HAP-1 (cell line): ENCODE measurements around the gene MRPL55.

Experiments
- DNase-seq, 2 experiments: peaks; one replicate each; pipeline ENCODE4 v3.0.0-alpha.2; 2016 to 2020; ENCODE audit warnings: low spot score in 2 of 2
- H3K27me3 ChIP-seq: fragments of 250-450 bp; sonication (Bioruptor Pico); 2 replicates; pipeline ENCODE4 v1.5.1; 2020; ENCODE audit warnings: low read depth, mild to moderate bottlenecking, moderate library complexity
- H3K36me3 ChIP-seq: fragments of 250-450 bp; sonication (Bioruptor Pico); replicated peaks from 2 replicates; pipeline ENCODE4 v1.5.1; 2020; ENCODE audit warnings: mild to moderate bottlenecking
- H3K4me1 ChIP-seq: fragments of 250-450 bp; sonication (Bioruptor Pico); 2 replicates; pipeline ENCODE4 v1.5.1; 2020; ENCODE audit warnings: mild to moderate bottlenecking
- H3K4me3 ChIP-seq: fragments of 250-450 bp; sonication (Bioruptor Pico); 2 replicates; pipeline ENCODE4 v1.5.1; 2020; ENCODE audit warnings: mild to moderate bottlenecking, moderate library complexity
- H3K9me3 ChIP-seq: fragments of 250-450 bp; sonication (Bioruptor Pico); 2 replicates; pipeline ENCODE4 v1.5.1; 2020; ENCODE audit warnings: mild to moderate bottlenecking, moderate library complexity
- in situ Hi-C: fragments of 300-500 bp; cut with MboI; formaldehyde crosslinking; loops from 3 replicates; pipeline ENCODE4 v1.14.3; 2020; ENCODE audit warnings: low sequenced_read_pairs, inconsistent platforms, mixed read lengths

Gene MRPL55

GRCh38 chr1:228075801-228076271, 33.3 kb downstream of the MRPL55 start:
- in situ Hi-C loops: no loop called here
- DNase-seq: no peak
- no peaks in the 10 kb centered on the region for H3K9me3 ChIP-seq
- H3K27me3 ChIP-seq: no peaks in the 10 kb centered on the region
- no peaks in the 10 kb centered on the region for H3K4me1 ChIP-seq
- no peak overlapping the region for H3K4me3 ChIP-seq
- H3K36me3 ChIP-seq: no peaks in the 10 kb centered on the region

GRCh38 chr1:228074954-228075730, 34.0 kb downstream of the MRPL55 start:
- no peaks in the 10 kb centered on the region for H3K27me3 ChIP-seq
- no peak for DNase-seq
- no peaks in the 10 kb centered on the region for H3K4me1 ChIP-seq
- no peak overlapping the region for H3K4me3 ChIP-seq
- H3K36me3 ChIP-seq: no peaks in the 10 kb centered on the region
- in situ Hi-C loops: no loop called here
- H3K9me3 ChIP-seq: no peaks in the 10 kb centered on the region

- H3K4me3 ChIP-seq: no peak overlapping the region
- H3K4me1 ChIP-seq: no peaks in the 10 kb centered on the region
- DNase-seq: peak in 1 of 2 experiments; percentile 36
- H3K9me3 ChIP-seq: no peaks in the 10 kb centered on the region
- H3K36me3 ChIP-seq: no peaks in the 10 kb centered on the region
- H3K27me3 ChIP-seq: no peaks in the 10 kb centered on the region
- in situ Hi-C loops: no loop called here
Measured at GRCh38 chr1:228073857-228074545, 35.1 kb downstream of the MRPL55 start.

- in situ Hi-C loops: no loop called here
- no peak for DNase-seq
- no peaks in the 10 kb centered on the region for H3K4me1 ChIP-seq
- no peaks in the 10 kb centered on the region for H3K36me3 ChIP-seq
- no peak overlapping the region for H3K4me3 ChIP-seq
- no peaks in the 10 kb centered on the region for H3K27me3 ChIP-seq
- H3K9me3 ChIP-seq: no peaks in the 10 kb centered on the region
Measured at GRCh38 chr1:228073061-228073856, 35.8 kb downstream of the MRPL55 start.

- H3K4me1 ChIP-seq: no peaks in the 10 kb centered on the region
- in situ Hi-C loops: no loop called here
- H3K27me3 ChIP-seq: no peaks in the 10 kb centered on the region
Measured at GRCh38 chr1:228072658-228073043, 36.4 kb downstream of the MRPL55 start.

GRCh38 chr1:228071839-228072657, 37.1 kb downstream of the MRPL55 start:
- 0 out of 2 replicates have a peak, but pooled peaks cover 3% of the 10 kb centered on the region for H3K27me3 ChIP-seq

More at GRCh38 chr1:228072658-228073043, 36.4 kb downstream of the MRPL55 start:
- H3K36me3 ChIP-seq: no peaks in the 10 kb centered on the region
- no peaks in the 10 kb centered on the region for H3K9me3 ChIP-seq
- H3K4me3 ChIP-seq: no peak overlapping the region
- DNase-seq: no peak

GRCh38 chr1:228070851-228071250, 38.2 kb downstream of the MRPL55 start:
- H3K27me3 ChIP-seq: 0 out of 2 replicates have a peak, but pooled peaks cover 6% of the 10 kb centered on the region
- in situ Hi-C loops: no loop called here

More at GRCh38 chr1:228071839-228072657, 37.1 kb downstream of the MRPL55 start:
- DNase-seq: no peak
- no peaks in the 10 kb centered on the region for H3K9me3 ChIP-seq
- H3K36me3 ChIP-seq: no peaks in the 10 kb centered on the region
- in situ Hi-C loops: no loop called here
- H3K4me1 ChIP-seq: no peaks in the 10 kb centered on the region
- no peak overlapping the region for H3K4me3 ChIP-seq

GRCh38 chr1:228070173-228070572, 38.9 kb downstream of the MRPL55 start:
- in situ Hi-C loops: no loop called here
- DNase-seq: no peak
- no peak overlapping the region for H3K4me3 ChIP-seq
- 0 out of 2 replicates have a peak, but pooled peaks cover 6% of the 10 kb centered on the region for H3K27me3 ChIP-seq
- no peaks in the 10 kb centered on the region for H3K36me3 ChIP-seq
- no peaks in the 10 kb centered on the region for H3K4me1 ChIP-seq
- H3K9me3 ChIP-seq: no peaks in the 10 kb centered on the region

More at GRCh38 chr1:228070851-228071250, 38.2 kb downstream of the MRPL55 start:
- no peaks in the 10 kb centered on the region for H3K9me3 ChIP-seq
- no peak overlapping the region for H3K4me3 ChIP-seq
- no peaks in the 10 kb centered on the region for H3K36me3 ChIP-seq
- no peak for DNase-seq
- no peaks in the 10 kb centered on the region for H3K4me1 ChIP-seq

- Histone ChIP-seq H3K4me3 (no peak overlapping the region), H3K4me1 (no peaks in the 10 kb centered on the region), H3K9me3 (no peaks in the 10 kb centered on the region), H3K27me3 (0 out of 2 replicates have a peak, but pooled peaks cover 6% of the 10 kb centered on the region), H3K36me3 (no peaks in the 10 kb centered on the region)
- DNase-seq: no peak
- in situ Hi-C loops: no loop called here
Measured at GRCh38 chr1:228068359-228068758, 40.7 kb downstream of the MRPL55 start.

GRCh38 chr1:228066891-228067654, 42.0 kb downstream of the MRPL55 start:
- DNase-seq: no peak
- in situ Hi-C loops: no loop called here
- Histone ChIP-seq H3K36me3 (no peaks in the 10 kb centered on the region), H3K4me1 (no peaks in the 10 kb centered on the region), H3K4me3 (no peak overlapping the region), H3K9me3 (no peaks in the 10 kb centered on the region), H3K27me3 (0 out of 2 replicates have a peak, but pooled peaks cover 6% of the 10 kb centered on the region)

GRCh38 chr1:228066416-228066815, 42.7 kb downstream of the MRPL55 start:
- Histone ChIP-seq H3K4me1 (no peaks in the 10 kb centered on the region), H3K9me3 (no peaks in the 10 kb centered on the region), H3K4me3 (no peak overlapping the region), H3K27me3 (0 out of 2 replicates have a peak, but pooled peaks cover 6% of the 10 kb centered on the region), H3K36me3 (no peaks in the 10 kb centered on the region)
- in situ Hi-C loops: no loop called here
- DNase-seq: no peak

GRCh38 chr1:228065543-228066347, 43.4 kb downstream of the MRPL55 start:
- Histone ChIP-seq H3K4me1 (no peaks in the 10 kb centered on the region), H3K4me3 (no peak overlapping the region), H3K27me3 (0 out of 2 replicates have a peak, but pooled peaks cover 6% of the 10 kb centered on the region), H3K36me3 (no peaks in the 10 kb centered on the region), H3K9me3 (no peaks in the 10 kb centered on the region)
- no peak for DNase-seq
- in situ Hi-C loops: no loop called here
